HuH-7.5 (cell line): ENCODE results near the gene ASTN2.
"Not testable (repeated sequence)": the region's sequence is repeated elsewhere in the genome, so short reads cannot be mapped to it uniquely, and the experiment has no call there.

Experiments
- DNase-seq: peaks from one replicate; pipeline ENCODE4 v3.0.0; 2011; ENCODE audit warnings: low spot score

The ASTN2 gene

DNA sequence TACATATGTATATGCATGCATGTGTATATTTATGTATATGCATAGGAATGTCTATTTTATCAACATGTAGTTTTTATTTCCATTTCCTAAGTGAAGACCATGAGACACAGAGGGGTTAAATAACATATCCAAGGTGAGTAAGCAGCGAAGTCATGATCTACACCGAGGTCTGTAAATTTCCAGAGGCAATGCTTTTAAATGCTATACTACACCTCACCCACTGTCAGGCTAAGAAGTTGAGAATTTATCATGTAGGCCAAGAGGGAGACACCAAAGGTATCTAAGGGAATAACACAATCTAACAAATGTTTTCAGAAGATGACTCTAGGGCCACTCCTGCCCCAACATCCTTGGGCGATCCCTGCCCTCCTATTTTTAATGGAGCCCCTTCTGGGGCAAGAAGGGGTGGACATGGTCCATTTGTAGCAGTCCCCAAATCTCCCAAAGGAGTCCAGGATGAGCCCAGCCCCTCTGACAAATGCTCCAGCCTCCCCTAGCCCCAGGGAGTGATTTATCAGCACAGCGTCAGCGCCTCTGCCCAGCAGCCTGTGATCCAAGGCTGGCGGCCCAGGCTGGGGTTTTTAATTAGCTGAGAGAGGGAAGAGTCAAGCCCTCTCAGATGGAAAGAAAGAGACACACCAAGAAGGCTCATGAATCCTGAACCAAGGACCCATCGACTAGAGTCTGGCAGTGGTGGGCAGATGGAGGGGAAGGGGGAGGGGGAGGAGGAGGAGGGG is 339.9 kb downstream of the ASTN2 start:
- DNase-seq = no peak

DNA sequence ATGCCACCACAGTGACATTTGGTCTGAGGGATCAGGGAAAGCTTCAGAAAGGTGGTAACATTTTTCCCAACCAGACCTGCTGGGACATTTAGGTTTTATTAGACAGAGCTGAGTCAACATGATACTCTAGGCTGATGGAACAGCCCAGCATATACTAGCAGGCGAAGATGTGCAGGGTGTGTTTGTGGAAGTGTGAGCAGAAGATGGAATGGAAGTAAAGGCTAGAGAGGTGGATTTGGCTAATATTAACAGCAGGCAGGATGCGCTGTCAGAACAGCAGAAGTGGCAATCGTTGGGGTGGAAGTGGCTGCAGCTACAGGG is 340.6 kb downstream of the ASTN2 start:
- DNase-seq = no peak

DNA sequence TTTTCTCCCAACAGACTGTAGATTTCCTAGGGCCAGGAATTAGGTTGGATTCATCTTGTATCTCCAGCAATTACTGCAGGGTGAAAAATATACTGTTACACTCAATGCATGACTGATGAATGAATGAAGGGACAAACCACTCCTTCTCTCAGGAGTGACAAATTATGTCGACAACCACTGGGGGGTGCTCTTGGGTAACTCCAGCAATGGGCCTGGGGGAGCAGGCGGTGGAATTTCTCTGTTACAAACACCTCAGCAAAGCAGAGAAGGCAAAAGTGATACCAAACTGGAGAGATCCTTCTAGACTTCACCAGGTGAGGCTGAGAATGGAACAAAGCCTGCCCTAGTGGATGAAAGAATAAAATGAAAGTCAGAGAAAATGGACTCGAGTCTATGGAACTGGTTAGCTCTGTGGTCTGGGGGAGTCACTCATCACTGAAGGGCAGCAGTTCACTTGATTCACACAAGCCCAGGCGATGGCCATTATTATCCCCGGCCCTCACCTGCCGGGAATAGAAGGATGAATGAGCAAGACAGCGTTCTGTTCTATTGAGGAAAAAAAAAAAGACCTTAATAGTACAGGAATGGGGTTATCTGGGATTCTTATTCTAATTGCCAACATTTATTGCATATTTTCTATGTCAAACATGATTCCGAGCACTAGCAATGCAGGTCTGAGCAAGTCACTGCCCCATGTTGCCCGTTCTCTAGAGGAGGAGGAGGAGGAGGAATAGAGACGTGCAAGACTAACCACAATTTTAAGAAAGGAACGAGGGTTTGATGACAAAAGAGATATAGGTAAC is 341.1 kb downstream of the ASTN2 start:
- peak; percentile 34 for DNase-seq

DNA sequence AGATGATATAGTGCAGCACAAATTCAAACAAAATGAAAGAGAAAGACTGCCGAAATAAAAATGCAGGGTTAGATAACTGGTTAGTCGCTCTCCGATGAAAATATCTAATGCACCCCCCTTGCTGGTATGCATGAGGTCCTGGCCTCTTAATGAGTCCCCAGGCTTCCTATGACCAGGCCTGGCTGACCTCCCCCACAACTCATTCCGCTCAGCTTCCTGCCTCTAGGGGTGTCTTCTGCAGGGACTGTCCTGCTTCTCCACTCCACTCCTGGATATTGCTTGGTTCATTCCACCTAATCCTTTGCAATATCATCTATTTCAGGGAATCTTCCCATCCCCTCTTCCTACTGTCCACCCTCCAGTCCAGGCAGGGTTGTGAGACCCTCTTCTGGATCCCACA is 341.8 kb downstream of the ASTN2 start:
- DNase-seq = no peak

DNA sequence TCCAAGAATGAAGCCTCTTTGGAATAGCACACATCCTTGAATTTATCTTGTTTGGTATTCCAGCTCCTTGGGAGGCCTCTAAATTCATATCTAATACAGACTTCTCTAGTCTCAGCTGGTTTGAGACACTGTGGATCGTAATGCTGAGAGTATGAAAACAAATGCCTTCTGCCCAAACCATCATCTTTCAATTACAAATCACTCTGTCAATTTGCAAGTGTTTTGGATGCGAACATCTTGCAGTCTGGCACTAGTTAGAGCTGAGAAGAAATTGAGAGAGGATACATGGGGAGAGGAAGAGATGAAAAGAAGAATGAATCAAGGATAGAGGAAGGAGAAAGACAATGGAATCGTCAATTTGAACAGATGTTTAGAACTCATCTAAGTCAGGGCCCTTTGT is 342.6 kb downstream of the ASTN2 start:
- no peak for DNase-seq

DNA sequence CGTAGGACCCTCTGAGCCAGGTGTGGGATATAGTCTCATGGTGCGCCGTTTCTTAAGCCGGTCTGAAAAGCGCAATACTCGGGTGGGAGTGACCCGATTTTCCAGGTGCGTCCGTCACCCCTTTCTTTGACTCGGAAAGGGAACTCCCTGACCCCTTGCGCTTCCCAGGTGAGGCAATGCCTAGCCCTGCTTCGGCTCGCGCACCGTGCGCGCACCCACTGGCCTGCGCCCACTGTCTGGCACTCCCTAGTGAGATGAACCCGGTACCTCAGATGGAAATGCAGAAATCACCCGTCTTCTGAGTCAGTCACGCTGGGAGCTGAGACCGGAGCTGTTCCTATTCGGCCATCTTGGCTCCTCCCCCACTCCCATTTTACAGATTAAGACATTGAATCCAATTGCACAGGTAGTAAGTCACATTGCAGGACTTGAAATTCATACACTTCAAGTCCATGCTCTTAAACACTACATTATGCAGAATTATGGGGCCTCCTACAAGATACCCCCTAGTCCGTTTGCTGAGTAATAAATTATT is 343.1 kb downstream of the ASTN2 start:
- DNase-seq = not testable (repeated sequence)

DNA sequence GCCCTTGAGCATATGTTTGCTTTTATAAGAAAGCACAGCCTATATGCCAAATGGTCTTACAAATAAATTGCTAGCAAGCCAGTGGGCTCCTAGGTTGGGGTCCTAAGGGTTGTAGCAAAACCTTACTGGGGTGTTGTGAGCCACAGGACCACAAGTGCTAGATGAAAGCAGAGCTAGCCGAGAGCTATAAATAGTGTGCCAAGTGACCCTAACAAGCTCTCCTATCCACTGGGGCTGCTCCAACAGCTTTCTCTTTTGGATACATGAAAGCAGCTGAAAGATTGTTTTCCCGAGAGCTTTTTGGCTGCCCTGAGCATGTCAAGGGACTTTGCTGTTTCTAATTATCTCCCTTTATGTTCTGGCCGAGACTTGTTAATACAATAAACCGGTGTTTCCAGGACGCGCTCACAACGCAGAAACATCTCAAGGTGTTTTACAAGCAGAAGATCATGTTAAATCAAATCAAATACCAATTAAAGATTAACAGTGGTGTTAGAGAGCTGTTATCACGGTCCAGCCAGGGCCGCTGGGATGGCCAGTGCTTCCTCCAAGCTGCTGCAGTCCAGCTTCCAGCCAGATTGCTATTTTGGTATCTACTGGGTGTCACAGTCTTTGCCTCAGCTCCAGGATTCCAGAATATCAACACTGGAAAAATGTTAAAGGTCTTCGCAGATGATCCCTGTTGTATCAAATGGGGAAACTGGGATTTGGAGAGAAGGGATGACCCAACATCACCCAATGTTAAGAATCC is 351.0 kb downstream of the ASTN2 start:
- no peak for DNase-seq

DNA sequence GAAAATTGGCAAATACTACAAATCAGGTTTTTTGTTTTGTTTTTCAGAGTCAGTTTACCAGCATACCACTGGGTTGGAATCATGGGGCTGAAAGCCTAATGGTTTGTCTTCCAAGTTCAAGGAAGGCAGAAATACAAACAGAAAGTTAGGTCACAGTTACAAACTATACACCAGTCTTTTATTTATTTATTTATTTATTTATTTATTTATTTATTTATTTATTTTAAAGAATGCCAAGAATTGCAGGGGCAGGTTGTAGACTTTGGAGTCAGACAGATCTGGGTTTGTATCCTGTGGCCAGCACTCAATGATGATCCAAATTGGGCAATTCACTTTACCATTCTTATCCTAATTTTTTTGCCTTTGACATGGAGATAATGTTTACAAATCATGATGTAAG is 353.9 kb downstream of the ASTN2 start:
- no peak for DNase-seq

DNA sequence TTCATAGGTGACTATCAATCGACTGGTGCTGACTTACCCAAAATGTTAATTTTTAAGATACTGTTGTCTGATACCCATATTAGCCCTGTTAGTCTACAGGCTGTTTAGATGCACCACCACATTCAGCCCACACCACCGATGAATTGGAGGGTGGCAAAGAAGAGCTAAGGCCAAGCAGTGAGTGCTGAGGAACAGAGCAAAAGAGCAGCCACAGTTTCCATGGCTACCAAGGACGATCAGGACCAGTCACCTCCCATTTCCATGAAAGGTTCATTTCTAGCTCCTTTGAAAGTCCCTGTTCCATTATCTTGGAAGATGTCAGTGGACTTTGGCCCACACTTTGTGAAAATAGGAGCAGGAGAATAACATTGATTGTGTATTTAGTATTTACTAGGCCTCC is 364.9 kb downstream of the ASTN2 start:
- no peak for DNase-seq

DNA sequence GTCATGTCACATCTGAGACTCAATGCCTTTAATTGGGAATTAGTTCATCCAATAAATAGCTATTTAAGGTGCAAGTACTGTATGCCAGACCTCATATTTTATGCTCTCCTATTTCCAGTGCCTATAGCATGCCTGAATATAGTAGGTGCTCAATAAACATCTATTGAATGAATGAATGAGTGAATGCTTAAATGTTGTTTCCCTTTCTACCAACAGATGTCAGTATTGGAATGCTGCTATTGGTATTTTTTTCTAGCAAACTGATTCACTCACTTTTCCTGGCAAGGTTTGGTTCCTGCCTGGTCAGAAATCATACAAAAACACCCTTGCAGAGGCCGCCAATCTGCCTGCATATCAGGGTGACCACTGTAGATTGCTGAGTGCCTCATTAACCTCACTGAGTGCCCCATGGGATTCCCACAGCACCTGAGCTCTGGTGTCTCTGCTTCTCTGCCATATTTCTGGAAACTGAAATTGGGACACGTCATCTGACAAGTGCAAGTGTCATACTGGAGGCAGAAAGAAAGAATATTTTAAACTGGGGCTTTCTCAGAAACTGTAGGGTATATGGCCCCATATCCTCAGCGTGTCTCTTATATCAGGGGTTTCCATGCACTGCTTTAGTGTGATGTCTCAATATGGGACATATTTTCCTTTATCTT is 368.1 kb downstream of the ASTN2 start:
- DNase-seq = no peak

DNA sequence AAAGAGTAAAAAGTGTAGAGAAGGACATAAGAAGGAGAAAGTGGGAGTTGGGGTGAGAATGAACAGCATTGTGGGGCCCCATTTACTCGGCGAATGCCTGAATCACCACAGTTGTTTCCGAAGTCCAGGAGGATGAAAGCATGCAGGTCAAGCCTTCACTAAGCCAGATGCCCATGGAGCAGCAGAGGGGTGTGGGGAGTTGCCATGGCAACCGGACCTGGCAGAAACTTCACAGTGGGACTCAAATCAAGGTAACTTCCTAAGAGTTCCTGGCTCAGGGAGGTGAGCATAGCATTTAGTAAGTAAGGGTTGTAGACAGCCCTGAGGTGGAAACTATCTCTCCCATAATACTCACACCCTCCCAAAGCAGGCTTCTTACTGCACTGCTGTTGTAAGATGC is 370.6 kb downstream of the ASTN2 start:
- no peak for DNase-seq

DNA sequence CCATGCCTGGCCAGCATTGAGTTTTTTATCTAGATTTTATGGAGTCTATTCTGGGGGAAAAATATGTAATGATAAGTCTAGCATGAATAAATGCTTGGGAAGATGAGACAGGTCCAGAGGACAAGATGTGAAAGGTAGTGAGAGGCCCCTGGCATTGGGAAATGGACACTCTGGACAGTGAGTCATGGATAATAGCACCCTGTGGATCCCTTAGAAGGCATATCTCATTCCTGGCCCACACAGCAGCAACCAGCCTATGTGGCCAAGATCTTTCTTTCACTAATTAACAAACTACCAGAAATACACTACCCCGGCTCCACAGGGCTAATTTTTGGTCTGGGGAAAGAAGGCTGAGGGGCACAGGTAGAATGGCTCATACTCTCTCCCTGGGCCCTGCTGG is 371.7 kb downstream of the ASTN2 start:
- no peak for DNase-seq

DNA sequence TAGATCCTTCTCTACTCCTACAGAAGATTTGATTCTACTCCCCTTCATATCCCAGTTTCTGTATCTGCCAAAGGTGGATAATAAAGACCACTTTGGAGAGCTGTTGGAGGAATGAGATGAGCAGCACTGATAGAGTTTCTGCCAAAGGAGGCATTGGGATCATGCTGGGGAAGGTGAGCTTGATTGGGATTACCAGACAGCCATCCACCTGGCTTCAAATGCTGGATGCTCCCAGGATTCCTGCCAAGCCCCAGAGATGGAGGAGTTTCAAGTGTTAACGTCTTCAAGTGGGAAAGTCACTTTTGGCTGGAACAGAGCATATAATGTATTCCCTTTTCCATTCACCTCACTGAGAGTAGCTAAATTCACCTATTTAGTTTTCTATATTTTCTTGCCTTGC is 379.3 kb downstream of the ASTN2 start:
- DNase-seq = no peak

DNA sequence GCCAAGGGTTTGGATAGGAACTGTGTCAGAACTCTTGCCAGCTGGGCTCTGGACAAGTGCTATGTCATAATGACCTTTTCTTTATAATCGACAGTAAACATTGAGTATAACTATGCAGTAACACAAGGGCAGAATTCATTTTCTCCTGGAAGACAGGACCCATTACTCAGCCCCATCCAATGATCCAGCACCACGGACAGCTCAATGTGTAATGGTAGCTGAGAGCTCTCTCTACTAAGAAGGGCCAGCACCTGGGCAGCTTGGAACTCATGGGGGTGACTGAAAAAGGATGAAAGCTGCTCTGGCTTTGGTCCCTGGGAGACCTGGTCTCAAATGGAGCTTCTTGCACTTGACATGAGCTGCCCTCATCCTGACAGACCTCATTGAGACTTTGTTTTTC is 380.0 kb downstream of the ASTN2 start:
- no peak for DNase-seq

DNA sequence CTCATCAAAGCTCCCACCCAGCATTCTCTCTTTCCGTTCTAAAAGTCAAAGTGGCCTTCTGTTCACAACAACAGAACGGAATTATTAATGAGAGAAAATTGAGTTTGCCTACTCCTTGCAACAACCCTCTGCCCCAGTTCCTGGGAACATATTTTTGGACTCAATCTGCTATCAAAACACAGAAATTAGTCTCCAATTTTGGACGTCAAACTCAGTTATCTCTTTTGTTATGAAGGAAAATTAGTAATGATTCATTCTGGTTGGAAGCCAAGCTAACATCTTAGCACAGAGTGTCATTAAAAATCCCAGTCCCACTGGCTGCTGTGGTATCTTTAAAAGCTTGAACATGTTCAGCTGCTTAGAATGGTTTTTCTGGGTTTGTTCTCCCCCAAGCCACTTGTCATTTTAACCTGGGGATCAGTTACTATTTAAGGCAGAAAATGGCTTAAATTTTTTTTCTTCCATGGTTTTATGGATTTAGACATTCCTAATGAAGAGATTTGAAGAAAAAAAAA is 384.5 kb downstream of the ASTN2 start:
- DNase-seq = no peak

DNA sequence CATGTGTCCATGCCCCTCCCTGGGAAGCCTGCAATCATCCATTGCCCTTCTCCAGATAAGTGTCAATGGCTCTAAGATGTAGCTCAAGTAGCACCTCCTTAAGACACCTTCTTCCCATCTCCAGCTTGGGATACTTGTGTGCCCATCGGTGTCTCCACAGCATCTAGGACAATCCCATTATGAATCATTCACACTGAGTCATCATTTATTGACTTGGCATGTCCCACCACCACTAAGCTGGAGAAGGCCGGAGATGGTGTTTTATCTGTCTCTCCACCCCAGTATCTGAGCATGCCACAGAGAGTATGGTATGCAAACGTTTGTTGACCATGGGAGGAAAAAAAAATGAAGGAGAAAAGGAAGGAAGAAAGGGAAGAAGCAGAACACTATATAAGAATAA is 385.5 kb downstream of the ASTN2 start:
- no peak for DNase-seq

DNA sequence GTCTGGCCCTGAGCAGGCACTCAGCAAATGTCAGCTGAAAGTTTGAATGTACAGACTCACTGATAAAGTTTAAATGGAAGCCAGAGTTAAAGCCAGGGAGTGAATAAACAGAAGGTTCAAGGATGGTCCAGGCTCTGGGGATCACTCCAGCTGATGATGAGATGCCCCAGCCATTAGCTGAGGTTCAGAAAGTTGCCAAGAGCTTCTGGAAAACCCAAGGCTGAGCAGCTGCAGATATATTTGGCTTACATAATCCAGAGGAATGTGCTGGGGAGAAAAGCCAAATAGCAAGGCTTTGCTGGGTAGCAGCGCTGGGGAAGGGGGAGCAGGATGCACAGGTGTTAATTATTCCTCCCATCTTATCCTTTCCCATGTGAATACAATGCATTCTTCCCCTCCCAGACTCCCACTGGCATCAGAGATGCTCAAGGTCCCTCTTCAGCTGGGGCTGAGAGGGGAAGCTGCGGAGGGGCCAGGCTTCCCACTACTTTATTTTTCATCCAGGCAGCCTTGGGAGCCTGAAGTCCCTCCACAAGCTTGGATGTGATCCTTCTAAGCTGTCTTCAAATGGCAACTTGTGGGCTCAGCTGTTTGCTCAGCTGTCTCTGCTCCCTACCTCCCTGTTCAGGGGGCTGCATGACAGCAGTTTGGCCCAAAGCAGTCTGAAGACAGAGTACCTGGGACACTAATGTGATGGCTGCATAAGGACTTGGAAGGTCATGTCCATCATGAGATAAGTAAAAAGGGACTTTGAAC is 386.6 kb downstream of the ASTN2 start:
- DNase-seq = no peak

DNA sequence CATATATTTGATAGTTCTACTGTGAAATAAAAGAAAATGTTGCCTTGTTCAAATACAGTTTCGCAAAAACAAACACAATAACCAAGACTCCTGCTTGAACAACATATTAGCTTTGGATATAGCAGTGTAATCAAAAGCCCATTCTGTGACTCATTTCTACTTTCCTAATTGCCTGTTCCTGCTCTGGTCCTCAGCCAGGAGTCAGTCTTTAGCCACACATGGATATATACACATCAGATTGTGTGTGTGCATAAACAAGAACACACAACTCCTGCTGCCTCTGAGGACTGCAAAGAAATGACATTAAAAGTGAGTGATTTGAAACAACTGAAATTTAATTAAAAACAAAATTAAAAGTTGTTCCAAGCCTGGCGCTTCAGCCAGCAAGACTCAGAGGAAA is 393.0 kb downstream of the ASTN2 start:
- DNase-seq = no peak

DNA sequence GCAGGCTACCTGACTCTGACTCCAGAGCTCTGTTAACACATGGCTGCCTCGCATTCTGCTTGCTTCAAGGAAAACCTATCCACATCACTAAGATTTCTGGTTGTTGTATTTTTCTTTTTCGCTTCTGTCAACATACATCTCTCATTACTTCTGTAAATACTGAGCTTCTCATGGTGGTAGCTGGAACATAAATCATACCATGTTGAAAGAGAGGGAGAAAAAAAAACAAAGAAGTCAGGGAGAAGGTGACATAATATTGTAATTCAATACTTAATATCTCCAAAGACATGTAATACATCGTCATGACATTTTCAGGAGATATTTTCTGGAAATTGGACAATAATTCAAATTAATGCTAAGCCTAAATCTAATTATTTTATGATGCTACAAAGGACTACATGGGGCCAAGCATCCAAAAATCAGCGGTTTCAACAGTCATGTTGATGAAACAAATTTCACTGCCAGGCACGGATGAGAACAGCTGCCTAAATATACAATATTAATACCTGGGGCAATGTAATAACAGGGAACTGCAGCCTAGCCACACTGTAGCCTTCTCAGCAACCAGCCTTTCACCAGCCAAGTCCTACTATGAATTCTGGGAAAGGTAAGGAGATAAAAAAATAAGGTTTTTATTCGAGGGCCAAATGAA is 395.8 kb downstream of the ASTN2 start:
- DNase-seq = no peak

DNA sequence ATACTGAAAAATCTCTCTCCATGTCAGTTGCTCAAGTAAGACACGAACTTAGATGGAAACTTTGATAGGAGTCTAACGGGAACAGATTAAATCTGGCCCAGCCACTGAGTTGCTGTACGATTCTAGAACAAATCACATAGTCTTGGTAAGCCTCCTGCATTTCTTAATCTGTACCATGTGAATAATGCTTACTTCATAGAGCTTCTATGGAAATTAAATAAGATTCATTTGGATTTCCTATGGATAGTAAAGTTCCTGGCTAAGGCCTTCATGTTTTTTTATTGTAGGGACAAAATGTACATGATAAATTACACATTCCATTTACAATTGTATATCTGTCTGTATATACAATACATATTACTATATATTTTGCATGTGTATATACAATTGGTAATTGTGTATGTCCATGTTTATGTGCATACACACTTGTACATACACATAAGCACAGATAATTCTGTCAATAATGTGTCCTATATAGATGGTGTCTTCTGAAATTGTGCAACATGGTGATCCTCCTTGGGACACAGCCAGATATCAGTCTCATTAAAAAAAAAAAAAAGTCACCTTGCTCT is 397.4 kb downstream of the ASTN2 start:
- DNase-seq = no peak

DNA sequence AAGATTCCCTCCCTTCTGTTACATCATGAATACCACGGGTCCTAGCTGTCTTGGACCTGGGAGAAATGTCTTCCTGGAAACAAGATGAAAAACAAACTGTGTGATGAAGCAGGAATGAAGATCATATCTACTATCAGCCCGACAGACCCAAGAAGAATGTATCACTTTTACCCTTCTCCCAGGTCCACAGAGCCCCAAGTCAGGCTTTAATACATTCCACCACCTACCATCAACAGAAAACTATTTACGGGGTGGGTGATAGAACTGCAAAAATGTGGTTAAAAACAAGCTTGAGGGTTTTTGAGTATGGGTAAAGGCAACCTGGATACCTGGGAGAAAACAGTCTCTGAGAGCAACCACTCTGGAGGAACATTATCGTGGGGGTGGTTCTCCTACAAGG is 400.8 kb downstream of the ASTN2 start:
- no peak for DNase-seq
